Smooth muscle cell (in vitro differentiated cells): ENCODE data around the gene TADA2B. TPM values are rescaled to one million over a fixed set of nuclear protein-coding genes. Genes with fewer than 3 reads are reported as not detected.

Experiments
- DNase-seq: peaks from one replicate; lab custom pipeline; 2025; ENCODE audit not compliant: unreplicated experiment; lab: John Stamatoyannopoulos, UW
- H2AFZ ChIP-seq: fragments of 200-600 bp; sonication (generic); 2 replicates; pipeline ENCODE4 v1.6.0; 2016; ENCODE audit warnings: antibody characterized with exemption, low read depth, mild to moderate bottlenecking
- H3F3A ChIP-seq: fragments of 200-600 bp; sonication (generic); 2 replicates; pipeline ENCODE4 v1.6.0; 2017; ENCODE audit warnings: antibody characterized with exemption, low read depth
- H3K27ac ChIP-seq: fragments of 200-600 bp; sonication (generic); 2 replicates; pipeline ENCODE4 v1.5.1; 2016; ENCODE audit warnings: low read depth, mild to moderate bottlenecking
- H3K27me3 ChIP-seq: fragments of 200-600 bp; sonication (generic); 2 replicates; pipeline ENCODE4 v1.6.1; 2016; ENCODE audit warnings: low read depth, mild to moderate bottlenecking
- H3K36me3 ChIP-seq: fragments of 200-600 bp; sonication (generic); 2 replicates; pipeline ENCODE4 v1.5.1; 2016; ENCODE audit warnings: low read depth
- H3K4me1 ChIP-seq: fragments of 200-600 bp; sonication (generic); 2 replicates; pipeline ENCODE4 v1.5.1; 2016; ENCODE audit warnings: low read depth
- H3K4me2 ChIP-seq: fragments of 200-600 bp; sonication (generic); 2 replicates; pipeline ENCODE4 v1.6.0; 2016; ENCODE audit warnings: mild to moderate bottlenecking
- H3K4me3 ChIP-seq: fragments of 200-600 bp; sonication (generic); 2 replicates; pipeline ENCODE4 v1.5.1; 2016; ENCODE audit warnings: mild to moderate bottlenecking
- H3K79me2 ChIP-seq: fragments of 200-600 bp; sonication (generic); 2 replicates; pipeline ENCODE4 v1.6.0; 2016; ENCODE audit warnings: low read depth, mild to moderate bottlenecking
- H3K9ac ChIP-seq: fragments of 200-600 bp; sonication (generic); 2 replicates; pipeline ENCODE4 v1.6.0; 2016; ENCODE audit warnings: low read depth
- H3K9me3 ChIP-seq: fragments of 200-600 bp; sonication (generic); replicated peaks from 2 replicates; pipeline ENCODE4 v1.5.1; 2016; ENCODE audit warnings: low read depth
- H4K20me1 ChIP-seq: fragments of 200-600 bp; sonication (generic); 2 replicates; pipeline ENCODE4 v1.6.0; 2016; ENCODE audit warnings: low read depth
- WGBS: methylation state at CpG from one replicate; pipeline ENCODE4 v1.1.7; 2016; ENCODE audit warnings: low lambda C conversion rate; 5-methylcytosine and 5-hydroxymethylcytosine counted together
- polyA plus RNA-seq: library from polyadenylated mRNA; unstranded; fragments of >200 nt; fragmentation: Nextera tagmentation; extraction: Ambion mirVana; gene quantifications from 2 replicates; pipeline ENCODE4 v1.2.1, GENCODE V29; 2016
- total RNA-seq: library from RNA; depleted of rRNA; stranded (reverse); fragments of >200 nt; gene quantifications from 2 replicates; pipeline ENCODE4 v1.2.3, GENCODE V29; 2014
- TF ChIP-seq, protein P1 (sequence below): fragments of 200-600 bp; sonication (generic); IDR thresholded peaks from 2 replicates; pipeline ENCODE4 v1.5.1; 2017; ENCODE audit warnings: borderline replicate concordance, mild to moderate bottlenecking, antibody characterized with exemption; ENCODE audit not compliant: insufficient read depth, poor library complexity, severe bottlenecking

The TADA2B gene
- total and polyA plus RNA-seq, 2 experiments from 2014 or later: 6.3 to 9.1 TPM

DNA sequence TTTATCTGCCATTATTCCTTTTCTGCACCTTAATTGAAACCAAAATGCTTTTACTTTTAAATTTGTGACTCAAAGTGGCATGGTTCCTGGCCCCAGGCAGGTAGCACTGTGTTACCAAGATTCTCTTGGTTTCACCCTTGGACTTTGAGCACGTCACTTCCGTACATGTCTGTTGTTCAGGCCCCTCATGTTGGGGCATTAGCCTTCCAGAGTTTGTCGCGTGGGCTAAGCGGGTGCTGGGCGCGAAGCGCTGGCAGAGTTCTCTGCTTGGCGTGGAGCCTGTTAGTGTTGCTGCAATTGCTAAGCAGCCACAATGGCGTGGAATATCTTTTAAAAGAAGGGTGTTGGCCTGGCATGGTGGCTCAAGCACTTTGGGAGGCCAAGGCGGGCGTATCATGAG, 14.0 kb upstream of the TADA2B start:
- H2AFZ ChIP-seq: no peak overlapping the region
- H3K9me3 ChIP-seq: no peaks in the 10 kb centered on the region
- no peak overlapping the region for H3K4me2 ChIP-seq
- H3K4me3 ChIP-seq: no peak overlapping the region
- H3K4me1 ChIP-seq: no peaks in the 10 kb centered on the region
- no peaks in the 10 kb centered on the region for H3K36me3 ChIP-seq
- H4K20me1 ChIP-seq: no peaks in the 10 kb centered on the region
- H3K9ac ChIP-seq: no peak overlapping the region
- H3F3A ChIP-seq: no peaks in the 10 kb centered on the region
- 98% methylated on average over 12 of the region's 12 CpGs for WGBS
- no peak for DNase-seq
- TF ChIP-seq, protein P1, sequence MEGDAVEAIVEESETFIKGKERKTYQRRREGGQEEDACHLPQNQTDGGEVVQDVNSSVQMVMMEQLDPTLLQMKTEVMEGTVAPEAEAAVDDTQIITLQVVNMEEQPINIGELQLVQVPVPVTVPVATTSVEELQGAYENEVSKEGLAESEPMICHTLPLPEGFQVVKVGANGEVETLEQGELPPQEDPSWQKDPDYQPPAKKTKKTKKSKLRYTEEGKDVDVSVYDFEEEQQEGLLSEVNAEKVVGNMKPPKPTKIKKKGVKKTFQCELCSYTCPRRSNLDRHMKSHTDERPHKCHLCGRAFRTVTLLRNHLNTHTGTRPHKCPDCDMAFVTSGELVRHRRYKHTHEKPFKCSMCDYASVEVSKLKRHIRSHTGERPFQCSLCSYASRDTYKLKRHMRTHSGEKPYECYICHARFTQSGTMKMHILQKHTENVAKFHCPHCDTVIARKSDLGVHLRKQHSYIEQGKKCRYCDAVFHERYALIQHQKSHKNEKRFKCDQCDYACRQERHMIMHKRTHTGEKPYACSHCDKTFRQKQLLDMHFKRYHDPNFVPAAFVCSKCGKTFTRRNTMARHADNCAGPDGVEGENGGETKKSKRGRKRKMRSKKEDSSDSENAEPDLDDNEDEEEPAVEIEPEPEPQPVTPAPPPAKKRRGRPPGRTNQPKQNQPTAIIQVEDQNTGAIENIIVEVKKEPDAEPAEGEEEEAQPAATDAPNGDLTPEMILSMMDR: no peak
- no peak overlapping the region for H3K27ac ChIP-seq
- no peaks in the 10 kb centered on the region for H3K27me3 ChIP-seq
- no peaks in the 10 kb centered on the region for H3K79me2 ChIP-seq

GRCh38 chr4:7029921-7030320, 13.3 kb upstream of the TADA2B start:
- Histone ChIP-seq H3K4me1 (no peaks in the 10 kb centered on the region), H3K27ac (no peak overlapping the region), H3F3A (no peaks in the 10 kb centered on the region), H3K27me3 (no peaks in the 10 kb centered on the region), H3K79me2 (no peaks in the 10 kb centered on the region), H3K4me2 (no peak overlapping the region), H2AFZ (no peak overlapping the region), H3K9ac (no peak overlapping the region), H3K4me3 (no peak overlapping the region), H3K36me3 (no peaks in the 10 kb centered on the region), H3K9me3 (no peaks in the 10 kb centered on the region), H4K20me1 (no peaks in the 10 kb centered on the region)
- no peak for DNase-seq
- TF ChIP-seq, protein P1: no peak
- WGBS: 95% methylated on average over 10 of the region's 10 CpGs

GRCh38 chr4:7030856-7031255, 12.3 kb upstream of the TADA2B start:
- H3K9ac ChIP-seq: no peak overlapping the region
- H3K4me1 ChIP-seq: no peaks in the 10 kb centered on the region
- no peak overlapping the region for H3K4me3 ChIP-seq
- H3K27ac ChIP-seq: no peak overlapping the region
- no peak overlapping the region for H2AFZ ChIP-seq
- H4K20me1 ChIP-seq: no peaks in the 10 kb centered on the region
- no peaks in the 10 kb centered on the region for H3K79me2 ChIP-seq
- H3K27me3 ChIP-seq: no peaks in the 10 kb centered on the region
- WGBS: 96% methylated on average over 10 of the region's 10 CpGs
- no peaks in the 10 kb centered on the region for H3F3A ChIP-seq
- no peak overlapping the region for H3K4me2 ChIP-seq
- TF ChIP-seq, protein P1: no peak
- DNase-seq: no peak
- no peaks in the 10 kb centered on the region for H3K36me3 ChIP-seq
- no peaks in the 10 kb centered on the region for H3K9me3 ChIP-seq

DNA sequence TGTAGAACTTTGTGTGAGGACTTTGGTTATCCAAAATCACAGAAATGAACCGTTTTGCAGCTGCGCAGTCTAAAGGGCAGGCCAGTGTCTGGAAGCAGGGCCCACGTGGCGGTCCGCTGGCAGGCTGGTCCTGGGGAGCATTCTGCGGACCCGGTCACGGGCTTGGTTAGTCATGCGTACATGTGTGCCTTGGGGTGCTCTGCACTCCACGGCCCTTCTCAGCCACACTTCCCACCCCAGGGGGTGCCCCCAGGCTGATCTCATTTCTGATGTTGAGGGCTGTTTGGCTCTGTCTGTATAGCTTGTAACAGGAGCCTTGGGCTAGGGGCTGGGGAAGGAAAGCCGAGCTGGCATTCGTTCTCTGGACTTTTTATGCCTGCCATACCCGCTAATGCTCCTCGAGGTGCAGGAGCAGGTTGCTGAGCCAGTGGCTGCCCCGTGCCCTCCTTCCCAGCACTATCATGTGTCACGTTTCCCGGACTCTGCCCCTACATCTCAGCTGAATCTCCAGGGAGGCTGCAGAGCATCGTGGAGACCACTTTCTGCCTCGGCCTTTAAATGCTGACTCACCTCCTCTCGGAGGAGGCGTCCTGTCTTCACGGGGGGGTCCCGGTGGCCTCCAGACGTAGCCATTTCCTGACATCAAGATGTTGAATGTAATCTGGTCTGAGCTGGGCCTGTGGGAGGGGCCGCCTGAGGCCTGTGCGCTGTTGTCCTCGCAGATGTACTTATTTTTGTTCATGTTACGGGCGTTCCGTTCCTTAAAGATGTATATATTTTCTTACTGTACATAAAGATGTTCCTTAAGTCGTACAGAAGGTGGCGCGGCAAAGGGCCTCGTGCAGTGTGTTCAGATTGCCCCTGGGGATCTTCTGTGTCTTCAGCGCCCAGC, 11.4 kb upstream of the TADA2B start:
- no peaks in the 10 kb centered on the region for H3K9me3 ChIP-seq
- DNase-seq: no peak
- H4K20me1 ChIP-seq: no peaks in the 10 kb centered on the region
- H3K27ac ChIP-seq: no peak overlapping the region
- no peak overlapping the region for H3K4me2 ChIP-seq
- no peak overlapping the region for H2AFZ ChIP-seq
- no peaks in the 10 kb centered on the region for H3K4me1 ChIP-seq
- TF ChIP-seq, protein P1: no peak
- WGBS: 81% methylated on average over 35 of the region's 35 CpGs
- H3K27me3 ChIP-seq: no peaks in the 10 kb centered on the region
- H3K9ac ChIP-seq: no peak overlapping the region
- no peaks in the 10 kb centered on the region for H3K36me3 ChIP-seq
- H3K4me3 ChIP-seq: no peak overlapping the region
- no peaks in the 10 kb centered on the region for H3K79me2 ChIP-seq
- no peaks in the 10 kb centered on the region for H3F3A ChIP-seq
